ENCODE data around the gene LRRC14B.

GRCh38 chr5:182126-182525 lies 9.2 kb upstream of the LRRC14B start:
- no peak for TF ChIP-seq PRDM1 (tag by site-specific recombination; IDR thresholded peaks at IDR 0.05)
- no peak for TF ChIP-seq ZNF292 (tag by site-specific recombination; IDR thresholded peaks at IDR 0.05; ENCODE audit: borderline replicate concordance, low read depth)
- TF ChIP-seq ZNF350 (tag by site-specific recombination; IDR thresholded peaks at IDR 0.05) = no peak
- TF ChIP-seq ZNF645 (tag by site-specific recombination; IDR thresholded peaks at IDR 0.05) = no peak
- no peak for TF ChIP-seq ZNF274 (IDR thresholded peaks at IDR 0.05; ENCODE audit: low read length)
- TF ChIP-seq ZNF274 (tag by site-specific recombination; IDR thresholded peaks at IDR 0.05; ENCODE audit: borderline replicate concordance) = no peak
- no peak for TF ChIP-seq CTCF (tag by site-specific recombination; IDR thresholded peaks at IDR 0.05)
- TF ChIP-seq ATF2 (tag by site-specific recombination; IDR thresholded peaks at IDR 0.05; ENCODE audit: low read depth) = no peak
- TF ChIP-seq ZNF148 (tag by site-specific recombination; IDR thresholded peaks at IDR 0.05; ENCODE audit: borderline replicate concordance) = no peak
- TF ChIP-seq TCF7L2 (IDR thresholded peaks at IDR 0.05; ENCODE audit: borderline replicate concordance, low read depth, low read length) = no peak
- no peak for TF ChIP-seq ZNF423 (tag by site-specific recombination; IDR thresholded peaks at IDR 0.05)
- no peak for TF ChIP-seq ZNF354C (tag by site-specific recombination; IDR thresholded peaks at IDR 0.05; ENCODE audit: borderline replicate concordance, low read depth)
- TF ChIP-seq ZNF639 (tag by site-specific recombination; IDR thresholded peaks at IDR 0.05) = no peak
